NCI-H1092 (cell line): ENCODE results near the gene HIC1.

Experiments
- DNase-seq: peaks from one replicate; lab custom pipeline; 2025; lab: John Stamatoyannopoulos, UW

The HIC1 gene

DNA sequence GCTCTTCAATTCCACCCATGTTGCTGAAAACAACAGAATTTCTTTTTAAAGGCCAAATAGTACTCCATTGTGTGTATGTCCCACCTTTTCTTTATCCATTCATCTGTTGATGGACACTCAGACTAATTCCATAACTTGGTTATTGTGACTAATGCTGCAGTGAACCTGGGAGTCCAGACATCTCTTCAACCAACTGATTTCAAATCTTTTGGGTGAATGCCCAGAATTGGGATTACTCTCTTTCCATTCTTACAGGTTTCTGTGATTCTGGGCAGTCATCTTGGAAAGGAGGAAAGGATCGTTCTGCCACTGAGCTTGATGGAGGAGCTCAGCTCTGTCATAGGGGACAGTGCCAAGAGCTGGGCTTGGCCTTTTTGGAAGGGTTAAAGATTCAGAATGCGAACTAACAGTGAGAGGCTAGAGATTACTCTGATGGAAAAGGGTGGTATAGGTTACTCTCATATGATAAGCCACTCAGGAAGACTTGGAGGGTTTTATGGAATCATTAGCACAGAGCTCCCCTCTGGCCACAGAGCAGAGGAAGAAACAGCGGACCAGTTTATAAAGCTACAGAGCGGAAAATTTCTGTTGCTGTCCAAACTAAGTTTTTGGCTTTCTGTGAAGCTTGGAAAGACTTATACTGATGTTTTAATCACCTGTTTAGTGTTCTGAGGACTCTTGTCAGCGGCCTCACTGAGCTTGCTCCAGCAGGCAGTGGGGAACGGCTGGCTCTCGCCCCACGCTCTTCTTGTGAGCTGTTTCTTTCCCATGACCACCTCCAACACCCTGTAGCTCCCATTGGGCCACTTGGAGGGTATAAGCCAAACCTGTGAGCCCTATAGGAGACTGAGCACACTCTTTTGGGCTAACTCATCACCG is 48.3 kb downstream of the HIC1 start:
- DNase-seq = no peak

GRCh38 chr17:2105663-2106062 is 50.8 kb downstream of the HIC1 start:
- no peak for DNase-seq

DNA sequence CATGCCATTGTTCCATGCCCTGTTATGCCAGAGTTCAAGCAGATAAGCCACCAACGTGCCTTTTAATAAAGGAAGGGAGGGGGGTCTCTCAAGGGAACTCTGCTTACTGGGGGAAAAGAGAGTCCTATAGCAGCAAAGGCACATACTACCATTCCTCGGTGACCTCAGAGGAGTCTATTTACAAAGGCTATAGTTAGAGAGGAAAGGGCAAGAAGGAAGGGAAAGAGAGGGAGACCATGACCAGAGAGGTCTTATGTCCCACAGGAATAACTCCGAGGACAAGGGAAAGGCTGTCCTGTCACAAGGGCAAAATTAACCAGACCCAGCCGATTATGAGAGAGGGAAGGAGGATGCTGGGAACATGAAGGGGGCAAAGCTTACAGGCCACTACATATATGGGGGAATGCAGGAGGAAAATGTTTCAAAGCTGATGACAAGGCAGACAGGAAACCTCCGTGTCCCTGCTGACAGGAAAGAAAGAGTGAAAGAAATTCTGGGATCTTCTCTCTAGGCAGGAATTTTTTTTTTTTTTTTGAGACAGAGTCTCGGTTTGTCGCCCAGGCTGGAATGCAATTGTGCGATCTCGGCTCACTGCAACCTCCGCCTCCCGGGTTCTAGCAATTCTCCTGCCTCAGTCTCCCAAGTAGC is 51.5 kb downstream of the HIC1 start:
- no peak for DNase-seq

DNA sequence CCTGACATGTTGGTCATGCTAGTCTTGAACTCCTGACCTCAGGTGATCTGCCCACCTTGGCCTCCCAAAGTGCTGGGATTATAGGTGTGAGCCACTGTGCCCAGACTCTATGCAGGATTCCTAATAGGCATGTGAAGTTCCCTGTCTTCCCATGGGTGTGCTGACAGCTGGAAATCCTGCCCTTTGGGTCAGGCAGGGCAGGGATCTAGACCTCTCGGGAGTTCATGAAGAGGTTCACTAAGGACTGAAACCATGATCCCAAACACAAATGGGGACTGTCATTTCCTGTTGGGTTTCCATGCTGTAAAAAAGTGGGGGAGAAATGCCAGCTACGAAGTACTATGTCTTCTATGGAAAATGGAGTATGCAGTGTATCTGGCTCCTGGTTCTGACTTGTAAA is 52.1 kb downstream of the HIC1 start:
- DNase-seq = no peak

GRCh38 chr17:2107506-2107905 is 52.6 kb downstream of the HIC1 start:
- no peak for DNase-seq

DNA sequence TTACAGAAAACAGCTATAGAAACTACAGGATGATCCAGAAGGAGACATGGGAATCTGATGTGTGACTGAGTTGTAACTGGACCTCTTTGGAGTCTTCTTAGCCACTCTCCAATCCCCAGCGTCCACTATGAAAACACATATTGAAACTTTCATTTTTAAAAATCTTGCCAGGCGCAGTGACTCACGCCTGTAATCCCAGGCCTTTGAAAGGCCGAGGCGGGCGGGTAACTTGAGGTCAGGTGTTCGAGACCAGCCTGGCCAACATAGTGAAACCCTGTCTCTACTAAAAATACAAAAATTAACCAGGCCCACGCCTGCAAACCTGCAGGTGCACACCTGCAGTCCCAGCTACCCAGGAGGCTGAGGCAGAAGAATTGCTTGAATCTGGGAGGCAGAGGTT is 53.3 kb downstream of the HIC1 start:
- no peak for DNase-seq

DNA sequence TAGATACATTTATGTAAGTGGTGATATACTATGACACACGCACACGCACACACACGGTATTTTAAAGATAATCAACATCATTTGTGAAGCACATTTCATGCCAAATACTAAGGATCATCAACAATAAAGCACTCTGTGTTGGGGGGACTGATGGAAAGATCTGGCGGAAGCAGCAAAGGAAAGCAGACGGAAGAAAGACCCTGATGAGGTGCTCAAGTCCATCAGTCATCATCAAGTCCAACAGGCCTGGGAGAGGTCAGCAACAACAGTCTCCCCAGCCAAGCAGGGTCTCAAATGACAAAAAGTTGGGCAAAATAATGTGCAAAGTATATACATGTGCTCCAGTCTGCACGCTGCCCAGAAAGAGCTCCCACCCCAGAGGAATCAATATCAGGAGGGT is 55.5 kb downstream of the HIC1 start:
- DNase-seq = no peak

DNA sequence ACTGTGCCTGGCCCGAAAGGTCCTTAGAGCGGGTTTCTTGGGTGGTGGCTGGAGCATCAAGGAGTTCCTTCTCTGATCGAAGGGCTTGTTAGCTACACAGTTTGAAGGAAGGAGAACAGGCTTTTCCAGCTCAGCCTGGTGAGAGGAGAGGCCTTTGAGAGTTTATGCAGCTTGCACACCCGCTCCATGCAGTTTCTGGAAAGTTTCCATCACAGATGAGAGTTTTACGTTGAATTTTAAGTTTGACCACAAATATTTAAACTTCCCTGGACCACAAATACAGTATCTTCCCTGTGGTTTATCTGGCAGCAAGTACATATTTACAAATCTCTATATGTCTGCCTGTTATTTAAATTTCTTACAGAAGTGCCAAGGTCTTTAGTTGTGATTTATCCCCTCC is 56.8 kb downstream of the HIC1 start:
- DNase-seq = no peak
